Erythroblast (primary cell): Measurements from ENCODE around the gene FRMD3.
"Not testable (repeated sequence)": the region's sequence is repeated elsewhere in the genome, so short reads cannot be mapped to it uniquely, and the experiment has no call there.

Source experiments
- DNase-seq, 2 experiments: peaks; one replicate each; lab custom pipeline; 2025; lab: John Stamatoyannopoulos, UW
- GATA1 ChIP-seq: IDR thresholded peaks from 2 replicates; pipeline ENCODE4 v1.6.1; 2011; ENCODE audit warnings: low read depth, mild to moderate bottlenecking, control low read depth, low read length, moderate library complexity
- POLR2A ChIP-seq: IDR thresholded peaks from 2 replicates; pipeline ENCODE4 v1.6.1; 2011; ENCODE audit warnings: mild to moderate bottlenecking, low read length

The FRMD3 gene

GRCh38 chr9:83396342-83396741, 141.9 kb downstream of the FRMD3 start:
- TF ChIP-seq POLR2A (no peak), GATA1 (no peak)
- DNase-seq = no peak

GRCh38 chr9:83392228-83392627, 146.0 kb downstream of the FRMD3 start:
- no peak for TF ChIP-seq POLR2A
- TF ChIP-seq GATA1 = no peak
- no peak for DNase-seq

GRCh38 chr9:83388346-83388745, 149.9 kb downstream of the FRMD3 start:
- TF ChIP-seq POLR2A (no peak), GATA1 (no peak)

GRCh38 chr9:83387401-83388185, 150.6 kb downstream of the FRMD3 start:
- DNase-seq = no peak

More at GRCh38 chr9:83388346-83388745, 149.9 kb downstream of the FRMD3 start:
- DNase-seq = no peak

GRCh38 chr9:83385317-83385716, 152.9 kb downstream of the FRMD3 start:
- TF ChIP-seq POLR2A = no peak
- no peak for TF ChIP-seq GATA1
- no peak for DNase-seq

More at GRCh38 chr9:83387401-83388185, 150.6 kb downstream of the FRMD3 start:
- TF ChIP-seq POLR2A (no peak), GATA1 (no peak)

- DNase-seq = no peak
- TF ChIP-seq POLR2A (no peak), GATA1 (no peak)
These were observed 154.0 kb downstream of the FRMD3 start for GRCh38 chr9:83384214-83384613.

GRCh38 chr9:83383034-83383433, 155.2 kb downstream of the FRMD3 start:
- DNase-seq = no peak
- TF ChIP-seq POLR2A = no peak
- TF ChIP-seq GATA1 = no peak

GRCh38 chr9:83382421-83382820, 155.8 kb downstream of the FRMD3 start:
- TF ChIP-seq POLR2A (no peak), GATA1 (no peak)
- DNase-seq = no peak

GRCh38 chr9:83379045-83379444, 159.2 kb downstream of the FRMD3 start:
- no peak for DNase-seq
- TF ChIP-seq GATA1 (no peak), POLR2A (no peak)

GRCh38 chr9:83372957-83373356, 165.2 kb downstream of the FRMD3 start:
- no peak for DNase-seq

GRCh38 chr9:83367326-83367725, 170.9 kb downstream of the FRMD3 start:
- TF ChIP-seq GATA1 (no peak), POLR2A (no peak)
- DNase-seq = no peak

More at GRCh38 chr9:83372957-83373356, 165.2 kb downstream of the FRMD3 start:
- TF ChIP-seq POLR2A (no peak), GATA1 (no peak)

GRCh38 chr9:83362341-83362995, 175.7 kb downstream of the FRMD3 start:
- no peak for DNase-seq
- TF ChIP-seq POLR2A = no peak
- no peak for TF ChIP-seq GATA1

GRCh38 chr9:83359039-83359438, 179.2 kb downstream of the FRMD3 start:
- TF ChIP-seq POLR2A = no peak
- no peak for TF ChIP-seq GATA1

GRCh38 chr9:83358493-83358892, 179.7 kb downstream of the FRMD3 start:
- not testable (repeated sequence) for DNase-seq

More at GRCh38 chr9:83359039-83359438, 179.2 kb downstream of the FRMD3 start:
- no peak for DNase-seq
